Right lobe of liver (tissue), 4 donors: ENCODE data around the gene GPR18.

Source experiments
- CTCF ChIP-seq, 4 donors: fragments of 200-600 bp in 3 of 4; fragments of 450-650 bp in 1 of 4; IDR thresholded peaks; one replicate each; pipeline versions ENCODE4 v1.5.1 to v1.8.0; 2016 to 2022; ENCODE audit warnings: antibody characterized with exemption in 4 of 4, mild to moderate bottlenecking in 2 of 4
- POLR2A ChIP-seq: fragments of 450-650 bp; IDR thresholded peaks from one replicate; pipeline ENCODE4 v1.6.1; 2017; ENCODE audit warnings: antibody characterized with exemption, mild to moderate bottlenecking
- donor health status: DM: no; HTN: no; CAD: no.
- donor health status: DM: no; HTN: no; CAD: no.
- donor health status: DM: no; HTN: yes; CAD: no.

- TF ChIP-seq POLR2A, result no peak
- no peak for TF ChIP-seq CTCF (IDR thresholded peaks at IDR 0.05)
These were observed 31.7 kb downstream of the GPR18 start for GRCh38 chr13:99226513-99226912.
